PC-3 (cell line): ENCODE measurements around the gene KCNK2. TPM values are rescaled to one million over a fixed set of nuclear protein-coding genes. Genes with fewer than 3 reads are reported as not detected.

Experiments
- ATAC-seq: fragments of 200-7000 bp; cut with Tn5 transposase; 2 replicates; pipeline ENCODE4 v1.9.1; 2020; ENCODE audit warnings: mild to moderate bottlenecking, moderate library complexity
- BruUV-seq: library from RNA; stranded (reverse); fragments of 400-500 nt; replicated peaks from 2 replicates; lab custom pipeline; 2021; lab: Mats Ljungman, UMichigan
- CTCF ChIA-PET: fragments of 300-600 bp; sonication (Branson Sonifier 250); formaldehyde crosslinking; loops from one replicate; lab custom pipeline; 2022; ENCODE audit warnings: antibody characterized with exemption; lab: Charles Lee
- POLR2A ChIA-PET: fragments of 300-600 bp; sonication (Branson Sonifier 250); formaldehyde crosslinking; loops from one replicate; lab custom pipeline; 2022; ENCODE audit warnings: antibody characterized with exemption; ENCODE audit not compliant: unreplicated experiment; lab: Charles Lee
- DNase-seq: peaks from one replicate; pipeline ENCODE4 v3.0.0-alpha.2; 2015
- H2AFZ ChIP-seq: fragments of 300-600 bp; sonication (generic); 2 replicates; pipeline ENCODE4 v1.6.0; 2016; ENCODE audit warnings: antibody characterized with exemption, low read length
- H3F3A ChIP-seq: fragments of 300-600 bp; sonication (generic); one replicate; pipeline ENCODE4 v1.6.0; 2017; ENCODE audit warnings: antibody characterized with exemption, low read length, control low read depth, mild to moderate bottlenecking; ENCODE audit not compliant: unreplicated experiment
- H3K27ac ChIP-seq: fragments of 300-600 bp; sonication (generic); 2 replicates; pipeline ENCODE4 v1.5.1; 2016; ENCODE audit warnings: mild to moderate bottlenecking, low read length
- H3K27me3 ChIP-seq: fragments of 300-600 bp; sonication (generic); 2 replicates; pipeline ENCODE4 v1.6.1; 2016; ENCODE audit warnings: low read length, mixed read lengths
- H3K36me3 ChIP-seq: fragments of 300-600 bp; sonication (generic); 2 replicates; pipeline ENCODE4 v1.6.1; 2016; ENCODE audit warnings: low read depth, mixed run types, low read length, mixed read lengths
- H3K4me1 ChIP-seq: fragments of 300-600 bp; sonication (generic); 2 replicates; pipeline ENCODE4 v1.5.1; 2016; ENCODE audit warnings: low read length; ENCODE audit not compliant: insufficient read depth
- H3K4me2 ChIP-seq: fragments of 300-600 bp; sonication (generic); 2 replicates; pipeline ENCODE4 v1.6.0; 2016; ENCODE audit warnings: low read length
- H3K4me3 ChIP-seq: fragments of 300-600 bp; sonication (generic); 2 replicates; pipeline ENCODE4 v1.5.1; 2016; ENCODE audit warnings: mild to moderate bottlenecking, low read length, mixed read lengths
- H3K79me2 ChIP-seq: fragments of 300-600 bp; sonication (generic); 2 replicates; pipeline ENCODE4 v1.6.1; 2017; ENCODE audit warnings: low read length, mixed read lengths
- H3K9ac ChIP-seq: fragments of 300-600 bp; sonication (generic); 2 replicates; pipeline ENCODE4 v1.6.0; 2016; ENCODE audit warnings: mild to moderate bottlenecking, low read length
- H3K9me2 ChIP-seq: fragments of 300-600 bp; sonication (generic); replicated peaks from 2 replicates; pipeline ENCODE4 v1.6.1; 2016; ENCODE audit warnings: mixed run types, low read length, mixed read lengths
- H3K9me3 ChIP-seq: fragments of 300-600 bp; sonication (generic); 2 replicates; pipeline ENCODE4 v1.6.1; 2016; ENCODE audit warnings: low read length, mixed read lengths
- H4K20me1 ChIP-seq: fragments of 300-600 bp; sonication (generic); 2 replicates; pipeline ENCODE4 v1.6.1; 2016; ENCODE audit warnings: low read length, mixed read lengths
- EZH2 ChIP-seq: fragments of 300-600 bp; sonication (generic); IDR thresholded peaks from one replicate; pipeline ENCODE4 v1.6.1; 2017; ENCODE audit warnings: antibody characterized with exemption, mild to moderate bottlenecking, low read length; ENCODE audit not compliant: unreplicated experiment
- EZH2phosphoT487 ChIP-seq: fragments of 300-600 bp; sonication (generic); IDR thresholded peaks from 2 replicates; pipeline ENCODE4 v1.6.1; 2018; ENCODE audit warnings: mild to moderate bottlenecking, antibody characterized with exemption, low read length, borderline replicate concordance
- intact Hi-C: fragments of 100-400 bp; cut with micrococcal nuclease; formaldehyde crosslinking; loops from 2 replicates; pipeline ENCODE4 v1.9.0; 2023
- total RNA-seq: library from RNA; depleted of rRNA; stranded (reverse); fragments of >200 nt; gene quantifications from 2 replicates; pipeline ENCODE4 v1.2.3, GENCODE V29; 2014
- TF ChIP-seq, protein P1 (sequence below): fragments of 300-600 bp; sonication (generic); conservative IDR thresholded peaks from 2 replicates; pipeline ENCODE4 v1.5.1; 2017; ENCODE audit warnings: antibody characterized with exemption, low read depth, mild to moderate bottlenecking, low read length

KCNK2 gene
- total RNA-seq, 1 experiment from 2014 or later, result not detected

DNA sequence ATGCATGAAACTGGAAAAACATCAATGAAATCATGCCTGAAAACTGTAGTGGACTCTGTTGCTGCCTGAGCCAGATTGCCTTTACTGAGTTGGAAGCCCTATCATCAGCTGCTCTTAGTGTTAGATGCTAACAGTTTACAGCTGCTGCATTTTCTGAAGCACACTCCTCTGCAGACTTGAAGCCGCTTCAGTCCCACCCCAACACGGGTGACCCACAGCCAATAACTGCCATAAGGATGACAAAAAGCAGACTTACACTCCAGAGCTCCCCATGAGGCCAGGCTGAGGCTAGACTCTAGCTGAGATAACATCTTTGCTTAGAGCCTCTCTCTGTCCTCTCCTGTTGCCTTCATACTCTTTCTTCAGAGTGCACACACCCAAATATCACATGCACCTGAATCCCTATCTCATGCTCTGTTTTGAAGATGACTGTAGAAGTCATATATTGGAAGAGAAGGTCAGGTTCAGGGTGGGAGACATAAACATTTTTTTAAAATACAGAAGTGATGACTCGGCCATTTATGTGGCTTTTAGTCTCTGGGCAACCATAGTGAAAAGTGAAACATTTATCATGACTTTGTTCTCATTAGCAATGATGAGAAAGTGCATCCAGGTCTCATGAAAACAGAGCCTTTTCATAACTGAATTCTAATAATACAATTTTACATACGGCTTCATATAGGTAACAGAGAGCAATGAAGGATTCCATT lies 161.0 kb downstream of the KCNK2 start:
- H3K4me1 ChIP-seq, result no peaks in the 10 kb centered on the region
- no peaks in the 10 kb centered on the region for H3K27me3 ChIP-seq
- no peaks in the 10 kb centered on the region for H3F3A ChIP-seq
- no peak overlapping the region for H3K9ac ChIP-seq
- no peaks in the 10 kb centered on the region for H3K9me3 ChIP-seq
- H4K20me1 ChIP-seq, result no peaks in the 10 kb centered on the region
- H3K4me3 ChIP-seq, result no peak overlapping the region
- POLR2A ChIA-PET, result no interaction called here
- no peak overlapping the region for H2AFZ ChIP-seq
- H3K36me3 ChIP-seq, result no peaks in the 10 kb centered on the region
- intact Hi-C loops, result no loop called here
- H3K9me2 ChIP-seq, result no peaks in the 10 kb centered on the region
- H3K4me2 ChIP-seq, result no peak overlapping the region
- CTCF ChIA-PET, result interaction anchor here (0.7 kb wide), 1 partner anchor 280 kb away, joined by 3 read pairs; no protein-coding TSS in a partner anchor
- no TSS peak for BruUV-seq
- no peaks in the 10 kb centered on the region for H3K79me2 ChIP-seq
- ATAC-seq, result no peak
- no peak for DNase-seq
- TF ChIP-seq EZH2 (no peak), EZH2phosphoT487 (no peak)
- TF ChIP-seq, protein P1, sequence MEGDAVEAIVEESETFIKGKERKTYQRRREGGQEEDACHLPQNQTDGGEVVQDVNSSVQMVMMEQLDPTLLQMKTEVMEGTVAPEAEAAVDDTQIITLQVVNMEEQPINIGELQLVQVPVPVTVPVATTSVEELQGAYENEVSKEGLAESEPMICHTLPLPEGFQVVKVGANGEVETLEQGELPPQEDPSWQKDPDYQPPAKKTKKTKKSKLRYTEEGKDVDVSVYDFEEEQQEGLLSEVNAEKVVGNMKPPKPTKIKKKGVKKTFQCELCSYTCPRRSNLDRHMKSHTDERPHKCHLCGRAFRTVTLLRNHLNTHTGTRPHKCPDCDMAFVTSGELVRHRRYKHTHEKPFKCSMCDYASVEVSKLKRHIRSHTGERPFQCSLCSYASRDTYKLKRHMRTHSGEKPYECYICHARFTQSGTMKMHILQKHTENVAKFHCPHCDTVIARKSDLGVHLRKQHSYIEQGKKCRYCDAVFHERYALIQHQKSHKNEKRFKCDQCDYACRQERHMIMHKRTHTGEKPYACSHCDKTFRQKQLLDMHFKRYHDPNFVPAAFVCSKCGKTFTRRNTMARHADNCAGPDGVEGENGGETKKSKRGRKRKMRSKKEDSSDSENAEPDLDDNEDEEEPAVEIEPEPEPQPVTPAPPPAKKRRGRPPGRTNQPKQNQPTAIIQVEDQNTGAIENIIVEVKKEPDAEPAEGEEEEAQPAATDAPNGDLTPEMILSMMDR, result no peak
- no peak overlapping the region for H3K27ac ChIP-seq

DNA sequence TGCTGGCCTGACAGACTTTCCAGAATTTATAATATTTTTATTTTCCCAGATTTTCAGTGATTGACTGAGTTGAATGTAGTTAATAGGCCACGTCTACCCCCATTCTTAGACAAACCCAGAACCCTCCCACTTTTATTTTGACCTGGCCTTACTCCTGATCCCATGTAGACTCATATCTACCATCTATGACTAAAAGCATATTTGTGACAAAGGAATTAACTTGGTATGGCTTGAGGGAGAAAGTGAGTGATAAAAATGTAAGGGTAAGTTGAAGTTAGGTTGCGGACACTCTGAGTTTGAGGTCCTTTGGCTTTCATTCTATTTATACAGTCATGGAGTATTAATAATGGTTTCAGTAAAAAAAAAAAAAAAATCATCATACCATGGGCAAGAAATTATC lies 168.4 kb downstream of the KCNK2 start:
- no TSS peak for BruUV-seq
- no peak overlapping the region for H3K27ac ChIP-seq
- H3K9ac ChIP-seq, result no peak overlapping the region
- ChIA-PET CTCF (no interaction called here), POLR2A (no interaction called here)
- H3K36me3 ChIP-seq, result no peaks in the 10 kb centered on the region
- no peaks in the 10 kb centered on the region for H3K79me2 ChIP-seq
- H3K4me2 ChIP-seq, result no peak overlapping the region
- no peaks in the 10 kb centered on the region for H3K9me3 ChIP-seq
- no peaks in the 10 kb centered on the region for H3K4me1 ChIP-seq
- H2AFZ ChIP-seq, result no peak overlapping the region
- no peak overlapping the region for H3K4me3 ChIP-seq
- DNase-seq (no peak), ATAC-seq (no peak)
- 0 out of 2 replicates have a peak, but pooled peaks cover 6% of the 10 kb centered on the region for H3K9me2 ChIP-seq
- TF ChIP-seq, protein P1, result no peak
- no peak for TF ChIP-seq EZH2
- TF ChIP-seq EZH2phosphoT487, result no peak
- intact Hi-C loops, result no loop called here
- no peaks in the 10 kb centered on the region for H3F3A ChIP-seq
- no peaks in the 10 kb centered on the region for H4K20me1 ChIP-seq
- H3K27me3 ChIP-seq, result no peaks in the 10 kb centered on the region

DNA sequence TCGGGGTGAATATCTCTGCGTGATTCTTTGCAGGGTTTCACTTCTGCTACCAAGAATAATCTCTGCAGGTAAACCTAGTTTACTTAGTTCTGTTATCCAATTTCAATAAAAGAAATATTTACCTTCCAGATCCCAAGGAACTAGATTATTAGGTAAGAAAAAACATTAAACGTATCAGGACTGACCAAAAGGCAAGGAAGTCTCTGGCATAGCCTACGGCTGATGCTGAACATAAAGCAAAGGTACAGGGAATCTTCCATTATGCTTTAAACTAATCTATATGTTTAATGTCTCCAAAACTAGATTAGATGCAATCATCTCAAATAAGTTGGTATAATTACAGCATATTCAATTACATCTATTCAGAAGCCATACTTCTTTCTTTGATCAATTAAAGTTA lies 168.9 kb downstream of the KCNK2 start:
- no peaks in the 10 kb centered on the region for H4K20me1 ChIP-seq
- 0 out of 2 replicates have a peak, but pooled peaks cover 6% of the 10 kb centered on the region for H3K9me2 ChIP-seq
- POLR2A ChIA-PET, result no interaction called here
- no peaks in the 10 kb centered on the region for H3K27me3 ChIP-seq
- H2AFZ ChIP-seq, result no peak overlapping the region
- no peak overlapping the region for H3K9ac ChIP-seq
- TF ChIP-seq EZH2phosphoT487, result no peak
- no peak for TF ChIP-seq EZH2
- TF ChIP-seq, protein P1, result no peak
- CTCF ChIA-PET, result no interaction called here
- no peaks in the 10 kb centered on the region for H3K79me2 ChIP-seq
- intact Hi-C loops, result no loop called here
- DNase-seq, result no peak
- H3K4me3 ChIP-seq, result no peak overlapping the region
- H3F3A ChIP-seq, result no peaks in the 10 kb centered on the region
- BruUV-seq, result no TSS peak
- no peak for ATAC-seq
- no peaks in the 10 kb centered on the region for H3K4me1 ChIP-seq
- H3K27ac ChIP-seq, result no peak overlapping the region
- no peaks in the 10 kb centered on the region for H3K9me3 ChIP-seq
- no peaks in the 10 kb centered on the region for H3K36me3 ChIP-seq
- H3K4me2 ChIP-seq, result no peak overlapping the region
